Ovary (tissue), 3 donors: ENCODE measurements around the gene ZNF652.

Source experiments
- CTCF ChIP-seq, 3 donors: fragments of 450-650 bp in 2 of 3; fragments of 200-600 bp in 1 of 3; IDR thresholded peaks; one replicate each; pipeline versions ENCODE4 v1.5.1 to v1.8.0; 2016 to 2022; ENCODE audit warnings: antibody characterized with exemption in 3 of 3, mild to moderate bottlenecking in 1 of 3
- EP300 ChIP-seq: sonication (generic); formaldehyde crosslinking; IDR thresholded peaks from one replicate; pipeline ENCODE4 v1.6.1; 2017; ENCODE audit warnings: antibody characterized with exemption
- donor health status: DM: no; HTN: no; CAD: no.

- TF ChIP-seq EP300: no peak
- TF ChIP-seq CTCF (IDR thresholded peaks at IDR 0.05): no peak
These were observed 73.7 kb downstream of the ZNF652 start for GRCh38 chr17:49288388-49288787.
